H1 (cell line): ENCODE results near the gene APOL1. TPM values are rescaled to one million over a fixed set of nuclear protein-coding genes. Genes with fewer than 3 reads are reported as not detected.

ENCODE experiments used
- CTCF ChIA-PET: fragments of 300-600 bp; sonication (Branson Sonifier 250); formaldehyde crosslinking; loops from one replicate; lab custom pipeline; 2021; ENCODE audit not compliant: partially characterized antibody; lab: Charles Lee
- POLR2A ChIA-PET: fragments of 300-600 bp; sonication (Branson Sonifier 250); formaldehyde crosslinking; loops from one replicate; lab custom pipeline; 2021; ENCODE audit warnings: inconsistent platforms; ENCODE audit not compliant: partially characterized antibody; lab: Charles Lee
- DNase-seq, 2 experiments: peaks; one replicate each; pipeline versions ENCODE4 v3.0.0 to v3.0.0-alpha.2; 2010 to 2022; ENCODE audit warnings: low spot score in 2 of 2, low read depth in 1 of 2, mixed read lengths in 1 of 2
- FAIRE-seq: peaks from 2 replicates; lab custom pipeline; 2011; peaks lifted over from hg19 to GRCh38; lab: Jason Lieb, UNC
- H2AFZ ChIP-seq: 2 replicates; pipeline ENCODE4 v1.8.1; 2012; ENCODE audit warnings: low read length, inconsistent platforms
- H2AK5ac ChIP-seq: 2 replicates; pipeline ENCODE4 v1.6.1; 2013; ENCODE audit warnings: low read depth, low read length
- H2BK120ac ChIP-seq: replicated peaks from 2 replicates; pipeline ENCODE3; 2013; ENCODE audit warnings: low read depth, low read length, inconsistent platforms
- H2BK12ac ChIP-seq: 2 replicates; pipeline ENCODE4 v1.6.1; 2013; ENCODE audit warnings: low read depth, low read length
- H2BK15ac ChIP-seq: 2 replicates; pipeline ENCODE4 v1.6.1; 2013; ENCODE audit warnings: low read length
- H2BK20ac ChIP-seq: 2 replicates; pipeline ENCODE4 v1.6.1; 2013; ENCODE audit warnings: low read length
- H2BK5ac ChIP-seq: 2 replicates; pipeline ENCODE4 v1.6.1; 2013; ENCODE audit warnings: low read depth, low read length
- H3K14ac ChIP-seq: 2 replicates; pipeline ENCODE4 v1.6.1; 2013; ENCODE audit warnings: inconsistent platforms; ENCODE audit not compliant: insufficient read length
- H3K18ac ChIP-seq: 2 replicates; pipeline ENCODE4 v1.6.1; 2013; ENCODE audit warnings: low read length; ENCODE audit errors: extremely low read depth
- H3K23ac ChIP-seq: 2 replicates; pipeline ENCODE4 v1.6.1; 2013; ENCODE audit warnings: inconsistent platforms; ENCODE audit not compliant: insufficient read length
- H3K23me2 ChIP-seq: 2 replicates; pipeline ENCODE4 v1.6.1; 2013; ENCODE audit warnings: low read depth, low read length
- H3K27ac ChIP-seq: 2 replicates; pipeline ENCODE4 v1.6.1; 2011; ENCODE audit warnings: low read depth, low read length, inconsistent platforms
- H3K27me3 ChIP-seq, 4 experiments: replicated peaks in 1 of 4; 1 replicate in 1 of 4; 2 replicates in 3 of 4; pipeline versions ENCODE4 v1.6.1 to v1.8.1; 2011 to 2013; ENCODE audit warnings: low read length in 3 of 4, mild to moderate bottlenecking in 3 of 4, inconsistent platforms in 2 of 4, mixed read lengths in 2 of 4, moderate library complexity in 1 of 4; ENCODE audit not compliant: control insufficient read depth in 3 of 4, insufficient read depth in 3 of 4; ENCODE audit errors: extremely low read depth in 1 of 4
- H3K36me3 ChIP-seq, 4 experiments: 2 replicates each; pipeline versions ENCODE4 v1.6.1 to v1.8.1; 2011 to 2013; ENCODE audit warnings: mild to moderate bottlenecking in 4 of 4, low read length in 3 of 4, moderate library complexity in 2 of 4, control low read depth in 1 of 4, inconsistent platforms in 1 of 4; ENCODE audit not compliant: insufficient read depth in 4 of 4, control insufficient read depth in 2 of 4
- H3K4ac ChIP-seq: replicated peaks from 2 replicates; pipeline ENCODE3; 2013; ENCODE audit warnings: low read length, low read depth, mixed read lengths, inconsistent platforms; ENCODE audit not compliant: insufficient read length
- H3K4me1 ChIP-seq, 4 experiments: replicated peaks in 1 of 4; 1 replicate in 1 of 4; 2 replicates in 3 of 4; pipeline versions ENCODE4 v1.6.1 to v1.8.1; 2011 to 2013; ENCODE audit warnings: low read length in 3 of 4, inconsistent platforms in 2 of 4, mixed read lengths in 1 of 4; ENCODE audit not compliant: insufficient read depth in 4 of 4, control insufficient read depth in 3 of 4
- H3K4me2 ChIP-seq, 2 experiments: 2 replicates each; pipeline versions ENCODE4 v1.6.1 to v1.8.1; 2011 to 2013; ENCODE audit warnings: low read depth in 2 of 2, low read length in 2 of 2, control low read depth in 1 of 2, inconsistent platforms in 1 of 2, mild to moderate bottlenecking in 1 of 2; ENCODE audit not compliant: insufficient read depth in 1 of 2
- H3K4me3 ChIP-seq, 4 experiments: fragments of 200-600, 300-600 bp in 1 of 4; sonication (generic), shearing (Covaris generic), sonication (Bioruptor Twin) in 1 of 4; 2 replicates each; pipeline versions ENCODE4 v1.5.1 to v1.8.1; 2011 to 2016; ENCODE audit warnings: low read length in 4 of 4, low read depth in 3 of 4, control low read depth in 2 of 4, inconsistent platforms in 2 of 4, mild to moderate bottlenecking in 2 of 4, mixed read lengths in 1 of 4, moderate library complexity in 1 of 4; ENCODE audit not compliant: insufficient read depth in 2 of 4; ENCODE audit errors: extremely low read depth in 1 of 4
- H3K56ac ChIP-seq: replicated peaks from 2 replicates; pipeline ENCODE3; 2013; ENCODE audit warnings: low read depth, mild to moderate bottlenecking, mixed read lengths, low read length, inconsistent platforms; ENCODE audit not compliant: insufficient read length
- H3K79me1 ChIP-seq: 2 replicates; pipeline ENCODE4 v1.6.1; 2013; ENCODE audit warnings: low read depth, low read length, control low read depth
- H3K79me2 ChIP-seq, 2 experiments: 2 replicates each; pipeline versions ENCODE4 v1.6.1 to v1.8.1; 2012 to 2013; ENCODE audit warnings: low read length in 2 of 2, mild to moderate bottlenecking in 2 of 2, inconsistent platforms in 1 of 2; ENCODE audit not compliant: insufficient read depth in 2 of 2, control insufficient read depth in 1 of 2
- H3K9ac ChIP-seq, 4 experiments: replicated peaks in 1 of 4; 1 replicate in 1 of 4; 2 replicates in 3 of 4; pipeline versions ENCODE4 v1.6.1 to v1.8.1; 2011 to 2013; ENCODE audit warnings: low read depth in 3 of 4, low read length in 3 of 4, control low read depth in 2 of 4, mild to moderate bottlenecking in 2 of 4, moderate library complexity in 2 of 4, inconsistent platforms in 1 of 4; ENCODE audit errors: extremely low read depth in 1 of 4
- H3K9me3 ChIP-seq, 2 experiments: 2 replicates each; pipeline versions ENCODE4 v1.6.1 to v1.8.1; 2012 to 2013; ENCODE audit warnings: mild to moderate bottlenecking in 2 of 2, moderate library complexity in 2 of 2, control low read depth in 1 of 2, inconsistent platforms in 1 of 2, low read depth in 1 of 2, low read length in 1 of 2, mixed read lengths in 1 of 2; ENCODE audit not compliant: insufficient read depth in 2 of 2
- H4K20me1 ChIP-seq, 2 experiments: replicated peaks in 1 of 2; 2 replicates each; pipeline versions ENCODE3 to v1.8.1; 2011 to 2013; ENCODE audit warnings: inconsistent platforms in 2 of 2, low read length in 2 of 2, mild to moderate bottlenecking in 1 of 2; ENCODE audit not compliant: insufficient read depth in 2 of 2, control insufficient read depth in 1 of 2
- H4K5ac ChIP-seq: 2 replicates; pipeline ENCODE4 v1.6.1; 2013; ENCODE audit warnings: low read length, low read depth, mixed read lengths, inconsistent platforms; ENCODE audit not compliant: insufficient read length
- H4K8ac ChIP-seq: 2 replicates; pipeline ENCODE4 v1.8.0; 2013; ENCODE audit warnings: mild to moderate bottlenecking, moderate library complexity, low read length, inconsistent platforms; ENCODE audit not compliant: insufficient read depth; ENCODE audit errors: extremely low read depth
- H4K91ac ChIP-seq: replicated peaks from 2 replicates; pipeline ENCODE3; 2013; ENCODE audit warnings: low read length, mixed read lengths, inconsistent platforms; ENCODE audit not compliant: insufficient read length
- BACH1 ChIP-seq: IDR thresholded peaks from 2 replicates; pipeline ENCODE4 v1.6.1; 2012; ENCODE audit warnings: low read length, improper control_type of control experiment
- BRCA1 ChIP-seq: IDR thresholded peaks from 2 replicates; pipeline ENCODE4 v1.6.1; 2012; ENCODE audit warnings: low read depth, low read length, improper control_type of control experiment
- EP300 ChIP-seq, 2 experiments: IDR thresholded peaks; 1 replicate in 1 of 2; 2 replicates in 1 of 2; pipeline ENCODE4 v1.6.1; 2011 to 2012; ENCODE audit warnings: low read depth in 2 of 2, low read length in 2 of 2, mild to moderate bottlenecking in 2 of 2, borderline replicate concordance in 1 of 2, inconsistent platforms in 1 of 2, moderate library complexity in 1 of 2
- EZH2 ChIP-seq: fragments of 200-600 bp; sonication (generic); IDR thresholded peaks from 2 replicates; pipeline ENCODE4 v1.7.1; 2012; ENCODE audit warnings: low read depth, mild to moderate bottlenecking, moderate library complexity, low read length, inconsistent platforms; ENCODE audit not compliant: severe bottlenecking
- JUND ChIP-seq: IDR thresholded peaks from 2 replicates; pipeline ENCODE4 v1.6.1; 2011; ENCODE audit warnings: mild to moderate bottlenecking, improper control_type of control experiment, low read length
- POLR2A ChIP-seq, 2 experiments: IDR thresholded peaks; 1 replicate in 1 of 2; 2 replicates in 1 of 2; pipeline ENCODE4 v1.6.1; 2011; ENCODE audit warnings: low read depth in 2 of 2, low read length in 2 of 2, mild to moderate bottlenecking in 2 of 2; ENCODE audit errors: control extremely low read depth in 1 of 2
- POLR2AphosphoS5 ChIP-seq: IDR thresholded peaks from 2 replicates; pipeline ENCODE4 v1.6.1; 2011; ENCODE audit warnings: low read depth, low read length
- RBBP5 ChIP-seq: IDR thresholded peaks from 2 replicates; pipeline ENCODE4 v1.7.1; 2012; ENCODE audit warnings: low read depth, mild to moderate bottlenecking, inconsistent platforms, low read length, moderate library complexity, borderline replicate concordance
- WGBS, 2 experiments: shearing (Covaris generic) in 1 of 2; methylation state at CpG; one replicate each; pipeline versions ENCODE4 v1.1.6 to v1.1.7; 2013 to 2015; ENCODE audit warnings: low lambda C conversion rate in 2 of 2, mixed read lengths in 2 of 2, inconsistent platforms in 1 of 2, low coverage in 1 of 2, missing lambda C conversion rate in 1 of 2; ENCODE audit not compliant: insufficient replicate concordance in 2 of 2, insufficient coverage in 1 of 2, insufficient read length in 1 of 2; ENCODE audit errors: extremely low coverage in 1 of 2, missing lambda C conversion rate in 1 of 2; 5-methylcytosine and 5-hydroxymethylcytosine counted together
- polyA plus RNA-seq, 7 experiments: library from polyadenylated mRNA; depleted of rRNA in 3 of 7; stranded (reverse) in 5 of 7; unstranded in 2 of 7; fragments of >200 nt in 5 of 7; fragments of 200-250 nt in 2 of 7; gene quantifications; 1 replicate in 5 of 7; 2 replicates in 1 of 7; 4 replicates in 1 of 7; pipeline versions ENCODE4 v1.2.1 to v1.2.3, GENCODE V29; 2011 to 2013; ENCODE audit warnings: missing spikeins in 2 of 7, mixed read lengths in 2 of 7
- total RNA-seq: library from RNA; stranded (reverse); fragmentation: NEBNext Ultra II Directional; extraction: Animal tissue kit (Norgen Biotek cat#: 25700); gene quantifications from 2 replicates; pipeline ENCODE4 v1.2.1, GENCODE V29; 2021
- TF ChIP-seq, protein P1 (sequence below): IDR thresholded peaks from 2 replicates; pipeline ENCODE4 v1.6.1; 2012; ENCODE audit warnings: low read length, inconsistent platforms

Gene APOL1
- total and polyA plus RNA-seq, 2 of the 8 experiments (the other 6 are each of a cell fraction or from before 2014, with no cell fraction given) = not detected

- H3K9me3 ChIP-seq = no peaks in the 10 kb centered on the region
- peak overlapping the region; percentile 78 for H2BK5ac ChIP-seq
- no peak overlapping the region for H2BK15ac ChIP-seq
- no peaks in the 10 kb centered on the region for H3K27me3 ChIP-seq
- no peak overlapping the region for H2BK12ac ChIP-seq
- FAIRE-seq (peak; percentile 92), DNase-seq (peak; percentile 44 to 93)
- H4K20me1 ChIP-seq = peaks cover 0 to 7% of the 10 kb centered on the region in 2 experiments
- H4K5ac ChIP-seq = no peak overlapping the region
- H3K79me1 ChIP-seq = no peaks in the 10 kb centered on the region
- no peaks in the 10 kb centered on the region for H3K23me2 ChIP-seq
- H4K8ac ChIP-seq = peak overlapping the region; percentile 75; the same call in 1 of the 2 replicates
- H4K91ac ChIP-seq = peak overlapping the region; percentile 39
- H3K18ac ChIP-seq = 0 out of 2 replicates have a peak overlapping the region, but pooled peaks have one; percentile 16
- H3K14ac ChIP-seq = no peak overlapping the region
- peaks cover 0 to 3% (median 0%) of the 10 kb centered on the region in 4 experiments; a peak in 3 of 7 replicates for H3K4me1 ChIP-seq
- H3K79me2 ChIP-seq = no peaks in the 10 kb centered on the region
- no peak overlapping the region for H2BK20ac ChIP-seq
- H3K4ac ChIP-seq = peak overlapping the region; percentile 32
- peak overlapping the region; percentile 49; the same call in 1 of the 2 replicates for H3K27ac ChIP-seq
- no peak overlapping the region for H3K23ac ChIP-seq
- H2AFZ ChIP-seq = no peak overlapping the region
- H3K4me2 ChIP-seq = 0 out of 4 replicates have a peak overlapping the region, but pooled peaks of 1 of the 2 experiments have one; percentile 18
- peaks cover 48 to 76% (median 69%) of the 10 kb centered on the region in 4 experiments for H3K36me3 ChIP-seq
- no peak overlapping the region for H3K56ac ChIP-seq
- 76% methylated on average over 28 of the region's 28 CpGs; no CpG with 5 or more reads in 1 of the 2 experiments for WGBS, 2 experiments
- POLR2A ChIA-PET = interaction anchor here (0.8 to 1.6 kb wide), 7 partner anchors 8 to 224 kb away, joined by 3 to 5 read pairs (median 4); partner anchors contain the start of gene APOL2
- H2BK120ac ChIP-seq = no peak overlapping the region
- H2AK5ac ChIP-seq = no peak overlapping the region
- H3K9ac ChIP-seq = no peak overlapping the region
- no peak overlapping the region for H3K4me3 ChIP-seq
- CTCF ChIA-PET = interaction anchor here (0.5 to 8.0 kb wide), 49 partner anchors 8 to 1602 kb away, joined by 3 to 159 read pairs (median 4); partner anchors contain the start of genes APOL2 and FOXRED2
- TF ChIP-seq EZH2 = no peak
- TF ChIP-seq JUND = 0 out of 2 replicates have a peak, but pooled peaks have one; percentile 21
- TF ChIP-seq, protein P1, sequence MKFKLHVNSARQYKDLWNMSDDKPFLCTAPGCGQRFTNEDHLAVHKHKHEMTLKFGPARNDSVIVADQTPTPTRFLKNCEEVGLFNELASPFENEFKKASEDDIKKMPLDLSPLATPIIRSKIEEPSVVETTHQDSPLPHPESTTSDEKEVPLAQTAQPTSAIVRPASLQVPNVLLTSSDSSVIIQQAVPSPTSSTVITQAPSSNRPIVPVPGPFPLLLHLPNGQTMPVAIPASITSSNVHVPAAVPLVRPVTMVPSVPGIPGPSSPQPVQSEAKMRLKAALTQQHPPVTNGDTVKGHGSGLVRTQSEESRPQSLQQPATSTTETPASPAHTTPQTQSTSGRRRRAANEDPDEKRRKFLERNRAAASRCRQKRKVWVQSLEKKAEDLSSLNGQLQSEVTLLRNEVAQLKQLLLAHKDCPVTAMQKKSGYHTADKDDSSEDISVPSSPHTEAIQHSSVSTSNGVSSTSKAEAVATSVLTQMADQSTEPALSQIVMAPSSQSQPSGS = no peak
- 0 out of 3 replicates have a peak, but pooled peaks of 1 of the 2 experiments have one; percentile 18 for TF ChIP-seq POLR2A (IDR thresholded peaks at IDR 0.05; ENCODE audit: control extremely low read depth in 1 of 2, low read depth in 2 of 2, low read length in 2 of 2)
- TF ChIP-seq POLR2AphosphoS5 = peak; percentile 75
- no peak for TF ChIP-seq BACH1
- TF ChIP-seq BRCA1 = no peak
- TF ChIP-seq RBBP5 = no peak
- 0 out of 3 replicates have a peak, but pooled peaks of 1 of the 2 experiments have one; percentile 32 for TF ChIP-seq EP300 (IDR thresholded peaks at IDR 0.05; ENCODE audit: borderline replicate concordance in 1 of 2, low read depth in 2 of 2, low read length in 2 of 2)
Measured at GRCh38 chr22:36286096-36286957, 33.4 kb downstream of the APOL1 start.
